IMR-90 (cell line): ENCODE measurements around the gene LIN9. TPM values are rescaled to one million over a fixed set of nuclear protein-coding genes. Genes with fewer than 3 reads are reported as not detected.

Source experiments
- ATAC-seq: fragments of 200-7000 bp; cut with Tn5 transposase; 2 replicates; pipeline ENCODE4 v1.9.1; 2020; ENCODE audit warnings: low read depth, mild to moderate bottlenecking, moderate library complexity
- BruUV-seq: library from RNA; stranded (reverse); fragments of 400-500 nt; replicated peaks from 2 replicates; lab custom pipeline; 2021; lab: Mats Ljungman, UMichigan
- CTCF ChIA-PET: fragments of 300-600 bp; formaldehyde crosslinking; extraction: SDS; loops from one replicate; lab custom pipeline; 2021; ENCODE audit warnings: antibody characterized with exemption; lab: Yijun Ruan, JAX
- POLR2A ChIA-PET: fragments of 300-600 bp; sonication (Branson Sonifier 250); formaldehyde crosslinking; loops from one replicate; lab custom pipeline; 2022; ENCODE audit warnings: antibody characterized with exemption; ENCODE audit not compliant: unreplicated experiment; lab: Charles Lee
- DNase-seq: peaks from one replicate; pipeline ENCODE4 v3.0.0; 2013
- H2AFZ ChIP-seq: replicated peaks from 2 replicates; pipeline ENCODE3; 2013; ENCODE audit warnings: low read length, mild to moderate bottlenecking; ENCODE audit not compliant: poor library complexity
- H2AK5ac ChIP-seq: 2 replicates; pipeline ENCODE4 v1.6.1; 2013; ENCODE audit warnings: low read depth, low read length, inconsistent platforms
- H2AK9ac ChIP-seq: replicated peaks from 2 replicates; pipeline ENCODE3; 2013; ENCODE audit warnings: mild to moderate bottlenecking, low read depth, low read length, moderate library complexity; ENCODE audit not compliant: poor library complexity
- H2BK120ac ChIP-seq: 2 replicates; pipeline ENCODE4 v1.6.1; 2013; ENCODE audit warnings: low read depth, low read length, inconsistent platforms
- H2BK15ac ChIP-seq: 3 replicates; pipeline ENCODE4 v1.6.1; 2013; ENCODE audit warnings: low read depth, low read length, inconsistent platforms
- H2BK20ac ChIP-seq: 2 replicates; pipeline ENCODE4 v1.6.1; 2013; ENCODE audit warnings: low read depth, mild to moderate bottlenecking, inconsistent platforms, low read length, moderate library complexity
- H2BK5ac ChIP-seq: 2 replicates; pipeline ENCODE4 v1.6.1; 2013; ENCODE audit warnings: mild to moderate bottlenecking, low read depth, low read length, inconsistent platforms; ENCODE audit not compliant: poor library complexity, severe bottlenecking
- H3K14ac ChIP-seq: replicated peaks from 2 replicates; pipeline ENCODE4 v1.6.1; 2013; ENCODE audit warnings: low read depth, low read length, inconsistent platforms
- H3K18ac ChIP-seq: 2 replicates; pipeline ENCODE4 v1.6.1; 2013; ENCODE audit warnings: low read depth, low read length, control low read depth
- H3K23ac ChIP-seq: 2 replicates; pipeline ENCODE4 v1.6.1; 2013; ENCODE audit warnings: low read depth, low read length, inconsistent platforms
- H3K27ac ChIP-seq: 2 replicates; pipeline ENCODE4 v1.5.1; 2013; ENCODE audit warnings: mild to moderate bottlenecking, control low read depth, low read length; ENCODE audit not compliant: insufficient read depth
- H3K27me3 ChIP-seq: 2 replicates; pipeline ENCODE4 v1.6.1; 2013; ENCODE audit warnings: low read length; ENCODE audit not compliant: control insufficient read depth, insufficient read depth
- H3K36me3 ChIP-seq: 2 replicates; pipeline ENCODE4 v1.6.1; 2013; ENCODE audit warnings: low read length, mixed read lengths; ENCODE audit not compliant: control insufficient read depth, insufficient read depth
- H3K4ac ChIP-seq: 2 replicates; pipeline ENCODE4 v1.6.1; 2013; ENCODE audit warnings: low read depth, low read length, inconsistent platforms
- H3K4me1 ChIP-seq: 2 replicates; pipeline ENCODE4 v1.6.1; 2013; ENCODE audit warnings: low read length, mixed read lengths; ENCODE audit not compliant: control insufficient read depth, insufficient read depth
- H3K4me2 ChIP-seq: 2 replicates; pipeline ENCODE4 v1.6.1; 2013; ENCODE audit warnings: low read depth, mild to moderate bottlenecking, control low read depth, low read length, moderate library complexity
- H3K4me3 ChIP-seq: 2 replicates; pipeline ENCODE4 v1.5.1; 2013; ENCODE audit warnings: low read depth, mild to moderate bottlenecking, control low read depth, low read length, moderate library complexity; ENCODE audit not compliant: insufficient read depth
- H3K56ac ChIP-seq: 2 replicates; pipeline ENCODE4 v1.6.1; 2013; ENCODE audit warnings: low read length, inconsistent platforms; ENCODE audit not compliant: insufficient read depth; ENCODE audit errors: extremely low read depth
- H3K79me1 ChIP-seq, 2 experiments: 2 replicates each; pipeline ENCODE4 v1.6.1; 2013; ENCODE audit warnings: low read length in 2 of 2, inconsistent platforms in 1 of 2, low read depth in 1 of 2
- H3K9ac ChIP-seq: 2 replicates; pipeline ENCODE4 v1.6.1; 2013; ENCODE audit warnings: low read depth, low read length, control low read depth
- H3K9me1 ChIP-seq: 2 replicates; pipeline ENCODE4 v1.6.1; 2013; ENCODE audit warnings: low read length, inconsistent platforms; ENCODE audit not compliant: insufficient read depth
- H3K9me3 ChIP-seq: 2 replicates; pipeline ENCODE4 v1.6.1; 2013; ENCODE audit warnings: low read length; ENCODE audit not compliant: control insufficient read depth, insufficient read depth
- H4K20me1 ChIP-seq: 2 replicates; pipeline ENCODE4 v1.6.1; 2013; ENCODE audit warnings: low read length, inconsistent platforms; ENCODE audit not compliant: insufficient read depth
- H4K5ac ChIP-seq: 2 replicates; pipeline ENCODE4 v1.6.1; 2013; ENCODE audit warnings: mild to moderate bottlenecking, low read depth, low read length, control low read depth
- H4K8ac ChIP-seq, 2 experiments: 2 replicates each; pipeline ENCODE4 v1.6.1; 2013; ENCODE audit warnings: low read depth in 2 of 2, low read length in 2 of 2, control low read depth in 1 of 2, inconsistent platforms in 1 of 2
- H4K91ac ChIP-seq: 2 replicates; pipeline ENCODE4 v1.6.1; 2013; ENCODE audit warnings: low read depth, low read length, inconsistent platforms; ENCODE audit not compliant: insufficient read depth
- BHLHE40 ChIP-seq: fragments of 150-350 bp; IDR thresholded peaks from 2 replicates; pipeline ENCODE4 v1.6.1; 2016; ENCODE audit warnings: mild to moderate bottlenecking, low read depth, low read length
- CEBPB ChIP-seq: IDR thresholded peaks from 2 replicates; pipeline ENCODE4 v1.6.1; 2012; ENCODE audit warnings: low read depth, low read length, improper control_type of control experiment
- CHD1 ChIP-seq: IDR thresholded peaks from 2 replicates; pipeline ENCODE4 v1.6.1; 2012; ENCODE audit warnings: low read depth, low read length, improper control_type of control experiment
- CTCF ChIP-seq: conservative IDR thresholded peaks from 2 replicates; pipeline ENCODE4 v1.5.1; 2012; ENCODE audit warnings: mild to moderate bottlenecking, low read depth, low read length, improper control_type of control experiment
- FOS ChIP-seq: fragments of 150-350 bp; IDR thresholded peaks from 2 replicates; pipeline ENCODE4 v1.6.1; 2016; ENCODE audit warnings: low read depth, low read length
- MAFK ChIP-seq: IDR thresholded peaks from 2 replicates; pipeline ENCODE4 v1.6.1; 2012; ENCODE audit warnings: low read depth, low read length, improper control_type of control experiment
- MAZ ChIP-seq: IDR thresholded peaks from 2 replicates; pipeline ENCODE4 v1.6.1; 2012; ENCODE audit warnings: low read depth, mild to moderate bottlenecking, low read length, improper control_type of control experiment, moderate library complexity, borderline replicate concordance
- MXI1 ChIP-seq: IDR thresholded peaks from 2 replicates; pipeline ENCODE4 v1.6.1; 2012; ENCODE audit warnings: low read depth, mild to moderate bottlenecking, low read length, moderate library complexity, borderline replicate concordance
- NFE2L2 ChIP-seq: fragments of 150-350 bp; IDR thresholded peaks from 2 replicates; pipeline ENCODE4 v1.6.1; 2016; ENCODE audit warnings: low read depth, mild to moderate bottlenecking, low read length
- POLR2A ChIP-seq: IDR thresholded peaks from 2 replicates; pipeline ENCODE4 v1.6.1; 2012; ENCODE audit warnings: mild to moderate bottlenecking, low read depth, low read length
- RCOR1 ChIP-seq: IDR thresholded peaks from 2 replicates; pipeline ENCODE4 v1.6.1; 2012; ENCODE audit warnings: mild to moderate bottlenecking, low read length, improper control_type of control experiment; ENCODE audit not compliant: insufficient replicate concordance
- RFX5 ChIP-seq: IDR thresholded peaks from 2 replicates; pipeline ENCODE4 v1.8.0; 2012; ENCODE audit warnings: low read depth, mild to moderate bottlenecking, low read length, moderate library complexity
- SMC3 ChIP-seq: fragments of 150-350 bp; IDR thresholded peaks from 2 replicates; pipeline ENCODE4 v1.6.1; 2016; ENCODE audit warnings: low read depth, mild to moderate bottlenecking, antibody characterized with exemption, low read length, moderate library complexity
- WGBS, 2 experiments: methylation state at CpG; one replicate each; pipeline versions ENCODE4 v1.1.5 to v1.1.7; 2013; ENCODE audit warnings: missing lambda C conversion rate in 2 of 2; ENCODE audit not compliant: insufficient read length in 1 of 2; ENCODE audit errors: extremely low coverage in 2 of 2; 5-methylcytosine and 5-hydroxymethylcytosine counted together
- dilution Hi-C: fragments of 300-500 bp; cut with HindIII; formaldehyde crosslinking; loops from one replicate; pipeline ENCODE4 v1.14.3; 2018; ENCODE audit warnings: low sequenced_read_pairs; ENCODE audit not compliant: unreplicated experiment
- in situ Hi-C: fragments of 300-500 bp; cut with MboI; formaldehyde crosslinking; loops from 3 replicates; pipeline ENCODE4 v1.14.3; 2019; ENCODE audit warnings: low sequenced_read_pairs, inconsistent platforms, mixed read lengths
- intact Hi-C: fragments of 100-400 bp; cut with micrococcal nuclease; formaldehyde crosslinking; loops from 2 replicates; pipeline ENCODE4 v1.10.0; 2022
- polyA plus RNA-seq, 3 experiments: library from polyadenylated mRNA; depleted of rRNA; stranded (reverse); fragments of >200 nt; gene quantifications; 2 replicates each; pipeline ENCODE4 v1.2.3, GENCODE V29; 2012; ENCODE audit warnings: low replicate concordance in 1 of 3
- total RNA-seq: library from RNA; depleted of rRNA; stranded (reverse); fragments of >200 nt; gene quantifications from 2 replicates; pipeline ENCODE4 v1.2.3, GENCODE V29; 2012
- TF ChIP-seq, protein P1 (sequence below): fragments of 150-350 bp; IDR thresholded peaks from 2 replicates; pipeline ENCODE4 v1.6.1; 2016; ENCODE audit warnings: low read depth, mild to moderate bottlenecking, low read length, moderate library complexity, borderline replicate concordance
- TF ChIP-seq, protein P2 (sequence below): fragments of 150-350 bp; IDR thresholded peaks from 2 replicates; pipeline ENCODE4 v1.6.1; 2017; ENCODE audit warnings: mild to moderate bottlenecking, antibody characterized with exemption, low read length, low read depth

LIN9 gene
- total and polyA plus RNA-seq, 2 of the 4 experiments (the other 2 are of a cell fraction), result 2.3 to 3.9 TPM

GRCh38 chr1:226306425-226306824 lies 2.5 kb downstream of the LIN9 start:
- Histone ChIP-seq H2BK15ac (no peak overlapping the region), H4K20me1 (no peaks in the 10 kb centered on the region), H3K14ac (no peak overlapping the region), H2AFZ (no peak overlapping the region), H3K27ac (no peak overlapping the region), H3K9me3 (no peaks in the 10 kb centered on the region), H3K56ac (no peak overlapping the region), H3K9me1 (peaks cover 2% of the 10 kb centered on the region; the same call in 1 of the 2 replicates), H4K5ac (no peak overlapping the region), H3K23ac (no peak overlapping the region), H3K27me3 (no peaks in the 10 kb centered on the region), H2BK5ac (no peak overlapping the region), H2BK120ac (no peak overlapping the region), H3K4me3 (no peak overlapping the region), H3K4ac (no peak overlapping the region), H4K8ac (no peak overlapping the region), H2AK5ac (no peak overlapping the region), H3K4me1 (peaks cover 4% of the 10 kb centered on the region), H4K91ac (no peak overlapping the region), H3K79me1 (peaks cover 22 to 30% of the 10 kb centered on the region in 2 experiments), H3K4me2 (no peak overlapping the region), H3K36me3 (no peaks in the 10 kb centered on the region), H3K18ac (no peak overlapping the region), H3K9ac (no peak overlapping the region), H2AK9ac (no peak overlapping the region), H2BK20ac (no peak overlapping the region)
- TF ChIP-seq FOS (no peak), RCOR1 (no peak), RFX5 (no peak), CEBPB (no peak), SMC3 (no peak), MAFK (no peak), POLR2A (no peak), MAZ (no peak), MXI1 (no peak), BHLHE40 (no peak), CTCF (no peak), NFE2L2 (no peak), CHD1 (no peak)
- TF ChIP-seq, protein P1, sequence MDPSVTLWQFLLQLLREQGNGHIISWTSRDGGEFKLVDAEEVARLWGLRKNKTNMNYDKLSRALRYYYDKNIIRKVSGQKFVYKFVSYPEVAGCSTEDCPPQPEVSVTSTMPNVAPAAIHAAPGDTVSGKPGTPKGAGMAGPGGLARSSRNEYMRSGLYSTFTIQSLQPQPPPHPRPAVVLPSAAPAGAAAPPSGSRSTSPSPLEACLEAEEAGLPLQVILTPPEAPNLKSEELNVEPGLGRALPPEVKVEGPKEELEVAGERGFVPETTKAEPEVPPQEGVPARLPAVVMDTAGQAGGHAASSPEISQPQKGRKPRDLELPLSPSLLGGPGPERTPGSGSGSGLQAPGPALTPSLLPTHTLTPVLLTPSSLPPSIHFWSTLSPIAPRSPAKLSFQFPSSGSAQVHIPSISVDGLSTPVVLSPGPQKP, result no peak
- TF ChIP-seq, protein P2, sequence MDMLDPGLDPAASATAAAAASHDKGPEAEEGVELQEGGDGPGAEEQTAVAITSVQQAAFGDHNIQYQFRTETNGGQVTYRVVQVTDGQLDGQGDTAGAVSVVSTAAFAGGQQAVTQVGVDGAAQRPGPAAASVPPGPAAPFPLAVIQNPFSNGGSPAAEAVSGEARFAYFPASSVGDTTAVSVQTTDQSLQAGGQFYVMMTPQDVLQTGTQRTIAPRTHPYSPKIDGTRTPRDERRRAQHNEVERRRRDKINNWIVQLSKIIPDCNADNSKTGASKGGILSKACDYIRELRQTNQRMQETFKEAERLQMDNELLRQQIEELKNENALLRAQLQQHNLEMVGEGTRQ, result no peak
- ChIA-PET POLR2A (no interaction called here), CTCF (no interaction called here)
- dilution Hi-C loops (no loop called here), in situ Hi-C loops (no loop called here), intact Hi-C loops (no loop called here)
- DNase-seq (no peak), ATAC-seq (no peak)
- no CpG with 5 or more reads among the region's 2 CpGs for WGBS, 2 experiments
- no TSS peak for BruUV-seq
